ENCODE data around the gene AQR.

AQR gene

DNA sequence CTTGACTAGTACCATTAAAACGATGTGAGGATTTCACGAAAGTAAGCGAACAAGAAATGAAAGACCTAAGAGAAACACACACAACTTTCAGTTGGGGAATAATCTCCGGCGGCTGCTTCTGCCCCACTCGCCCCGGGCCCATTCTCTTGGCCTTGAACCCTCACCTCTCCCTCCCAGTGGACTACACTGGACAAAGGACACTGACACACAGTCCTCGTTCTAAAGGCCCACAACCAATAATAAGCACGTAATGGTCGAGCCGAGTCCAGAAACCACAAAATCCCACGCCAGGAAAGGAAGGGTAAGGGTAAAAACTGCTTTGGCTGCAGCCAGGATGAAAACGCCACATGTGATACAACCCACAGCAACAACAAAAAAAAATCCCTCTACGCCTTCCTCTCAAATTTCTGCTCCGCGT is 18.1 kb upstream of the AQR start:
- DNase-seq (ENCODE audit: low read depth, low spot score) = no peak
- ChIA-PET CTCF (interaction anchor here (0.9 to 7.0 kb wide), 3 partner anchors 10 to 18 kb away, joined by 3 to 51 read pairs (median 3); partner anchors contain the start of gene AQR), POLR2A (interaction anchor here (1.0 to 2.2 kb wide), 5 partner anchors 12 to 512 kb away, joined by 3 to 25 read pairs (median 4); partner anchors contain the start of gene AQR)
- TF ChIP-seq CTCF (IDR thresholded peaks at IDR 0.05; ENCODE audit: insufficient read depth, low read length, missing control alignments) = no peak
- peak overlapping the region; percentile 98 for H3K4me3 ChIP-seq (ENCODE audit: low read depth, low read length)

GRCh38 chr15:34986771-34987480 is 17.4 kb upstream of the AQR start:
- DNase-seq (ENCODE audit: low read depth, low spot score) = no peak
- TF ChIP-seq CTCF (IDR thresholded peaks at IDR 0.05; ENCODE audit: insufficient read depth, low read length, missing control alignments) = no peak
- H3K4me3 ChIP-seq (ENCODE audit: low read depth, low read length) = peak overlapping the region; percentile 98
- ChIA-PET CTCF (interaction anchor here (1.0 to 7.0 kb wide), 2 partner anchors 13 to 17 kb away, joined by 3 to 51 read pairs; partner anchors contain the start of gene AQR), POLR2A (no interaction called here)

- H3K4me3 ChIP-seq (ENCODE audit: low read depth, low read length) = peak overlapping the region; percentile 98
- POLR2A ChIA-PET = no interaction called here
- no peak for DNase-seq (ENCODE audit: low read depth, low spot score)
- TF ChIP-seq CTCF (IDR thresholded peaks at IDR 0.05; ENCODE audit: insufficient read depth, low read length, missing control alignments) = no peak
- CTCF ChIA-PET = interaction anchor here (0.6 to 7.0 kb wide), 3 partner anchors 12 to 19 kb away, joined by 3 to 51 read pairs (median 3); partner anchors contain the start of gene AQR
Measured at GRCh38 chr15:34986326-34986725, 16.8 kb upstream of the AQR start.

DNA sequence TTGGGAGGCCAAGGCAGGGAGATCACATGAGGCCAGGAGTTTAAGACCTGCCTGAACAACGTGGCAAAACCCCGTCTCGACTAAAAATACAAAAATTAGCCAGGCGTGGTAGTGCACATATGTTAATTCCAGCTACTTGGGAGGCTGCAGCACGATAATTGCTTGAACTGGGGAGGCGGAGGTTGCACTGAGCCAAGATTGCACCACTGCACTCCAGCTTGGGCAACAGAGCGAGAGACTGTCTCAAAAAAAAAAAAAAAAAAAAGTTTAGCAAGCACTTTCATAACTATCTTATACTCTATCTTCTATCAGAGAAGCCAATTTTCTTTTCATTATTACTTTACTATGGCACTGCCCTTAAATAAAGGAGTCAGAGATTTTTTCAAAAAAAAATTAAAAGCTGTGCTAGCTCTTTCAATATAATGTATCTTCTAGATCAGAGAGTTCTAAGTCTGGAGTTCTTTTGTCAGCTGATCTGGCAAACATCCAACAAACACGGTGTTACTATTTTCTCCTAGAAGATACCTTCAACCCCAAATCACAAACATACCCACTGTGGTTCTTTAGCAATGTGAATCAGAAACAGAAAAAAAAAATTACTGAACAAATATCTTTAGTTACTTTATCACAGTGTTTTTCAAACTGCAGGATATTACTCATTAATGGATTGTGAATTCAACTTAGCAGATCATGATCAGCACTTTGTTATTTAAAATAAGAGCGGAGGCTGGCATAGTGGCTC is 15.5 kb upstream of the AQR start:
- DNase-seq (ENCODE audit: low read depth, low spot score) = no peak
- TF ChIP-seq CTCF (IDR thresholded peaks at IDR 0.05; ENCODE audit: insufficient read depth, low read length, missing control alignments) = no peak
- POLR2A ChIA-PET = no interaction called here
- CTCF ChIA-PET = interaction anchor here (1.5 to 7.0 kb wide), 2 partner anchors 11 to 15 kb away, joined by 4 to 51 read pairs; partner anchors contain the start of gene AQR
- H3K4me3 ChIP-seq (ENCODE audit: low read depth, low read length) = no peak overlapping the region

GRCh38 chr15:34976743-34977142 is 7.2 kb upstream of the AQR start:
- ChIA-PET CTCF (interaction anchor here (0.8 to 1.5 kb wide), 4 partner anchors 7 to 353 kb away, joined by 3 read pairs; partner anchors contain the start of genes AQR and ZNF770), POLR2A (interaction anchor here (1.4 kb wide), 1 partner anchor 12 kb away, joined by 7 read pairs; no protein-coding TSS in a partner anchor)
- DNase-seq (ENCODE audit: low read depth, low spot score) = no peak
- no peak for TF ChIP-seq CTCF (IDR thresholded peaks at IDR 0.05; ENCODE audit: insufficient read depth, low read length, missing control alignments)
- no peak overlapping the region for H3K4me3 ChIP-seq (ENCODE audit: low read depth, low read length)

GRCh38 chr15:34976073-34976472 is 6.5 kb upstream of the AQR start:
- H3K4me3 ChIP-seq (ENCODE audit: low read depth, low read length) = no peak overlapping the region
- CTCF ChIA-PET = interaction anchor here (1.5 kb wide), 1 partner anchor 42 kb away, joined by 3 read pairs; no protein-coding TSS in a partner anchor
- no peak for TF ChIP-seq CTCF (IDR thresholded peaks at IDR 0.05; ENCODE audit: insufficient read depth, low read length, missing control alignments)
- POLR2A ChIA-PET = interaction anchor here (1.4 kb wide), 1 partner anchor 13 kb away, joined by 7 read pairs; no protein-coding TSS in a partner anchor
- DNase-seq (ENCODE audit: low read depth, low spot score) = no peak
